Gastrocnemius medialis (tissue), 4 donors: ENCODE measurements around the gene SGCD.

Source experiments
- CTCF ChIP-seq, 5 experiments: fragments of 450-650 bp in 3 of 5; fragments of 200-600 bp in 2 of 5; sonication (generic) in 2 of 5; IDR thresholded peaks in 4 of 5; conservative IDR thresholded peaks in 1 of 5; 1 replicate in 4 of 5; 2 replicates in 1 of 5; pipeline ENCODE4 v1.5.1; 2016 to 2019; ENCODE audit warnings: antibody characterized with exemption in 5 of 5, mild to moderate bottlenecking in 3 of 5, moderate library complexity in 3 of 5
- POLR2A ChIP-seq, 2 donors: fragments of 450-650 bp; IDR thresholded peaks; one replicate each; pipeline ENCODE4 v1.6.1; 2017; ENCODE audit warnings: antibody characterized with exemption in 2 of 2, mild to moderate bottlenecking in 2 of 2, moderate library complexity in 2 of 2

- no peak for TF ChIP-seq POLR2A (IDR thresholded peaks at IDR 0.05)
- TF ChIP-seq CTCF (IDR thresholded peaks at IDR 0.05 in 4 of 5, conservative IDR thresholded peaks at IDR 0.05 in 1 of 5) = no peak
Measured at GRCh38 chr5:156411957-156412356, 85.0 kb downstream of the SGCD start.
